GM20431 (cell line): ENCODE data around the gene ANTXR2.
"Not testable (repeated sequence)": the region's sequence is repeated elsewhere in the genome, so short reads cannot be mapped to it uniquely, and the experiment has no call there.

Experiments used
- in situ Hi-C: fragments of 300-500 bp; cut with MseI, MboI; formaldehyde crosslinking; loops from one replicate; pipeline ENCODE4 v1.15.0; 2020; ENCODE audit warnings: low sequenced_read_pairs; ENCODE audit not compliant: unreplicated experiment

The ANTXR2 gene

GRCh38 chr4:80072744-80073472 is at the start of gene ANTXR2:
ANTXR2 (minus strand) TSS chr4:80073229; CDS start chr4:80072560, 669 bp downstream.
- in situ Hi-C loops, result no loop called here

- in situ Hi-C loops, result not testable (repeated sequence)
Measured at GRCh38 chr4:80121815-80122214, 48.8 kb upstream of the ANTXR2 start.

- in situ Hi-C loops, result not testable (repeated sequence)
Measured at GRCh38 chr4:80119620-80120019, 46.6 kb upstream of the ANTXR2 start.

- in situ Hi-C loops, result no loop called here
Measured at GRCh38 chr4:80116516-80116915, 43.5 kb upstream of the ANTXR2 start.

GRCh38 chr4:80115368-80116181 is 42.5 kb upstream of the ANTXR2 start:
- in situ Hi-C loops, result no loop called here

- in situ Hi-C loops, result no loop called here
Measured at GRCh38 chr4:80114732-80115265, 41.8 kb upstream of the ANTXR2 start.

- in situ Hi-C loops, result no loop called here
Measured at GRCh38 chr4:80113615-80114014, 40.6 kb upstream of the ANTXR2 start.

- in situ Hi-C loops, result no loop called here
Measured at GRCh38 chr4:80112236-80112635, 39.2 kb upstream of the ANTXR2 start.

- in situ Hi-C loops, result no loop called here
Measured at GRCh38 chr4:80111276-80111675, 38.2 kb upstream of the ANTXR2 start.

- in situ Hi-C loops, result no loop called here
Measured at GRCh38 chr4:80107374-80107773, 34.3 kb upstream of the ANTXR2 start.

- in situ Hi-C loops, result no loop called here
Measured at GRCh38 chr4:80104927-80105326, 31.9 kb upstream of the ANTXR2 start.

- in situ Hi-C loops, result no loop called here
Measured at GRCh38 chr4:80103629-80104028, 30.6 kb upstream of the ANTXR2 start.

GRCh38 chr4:80101792-80102116 is 28.7 kb upstream of the ANTXR2 start:
- in situ Hi-C loops, result no loop called here

- in situ Hi-C loops, result no loop called here
Measured at GRCh38 chr4:80101071-80101791, 28.2 kb upstream of the ANTXR2 start.

GRCh38 chr4:80099671-80100070 is 26.6 kb upstream of the ANTXR2 start:
- in situ Hi-C loops, result no loop called here

GRCh38 chr4:80098635-80099034 is 25.6 kb upstream of the ANTXR2 start:
- in situ Hi-C loops, result no loop called here

- in situ Hi-C loops, result no loop called here
Measured at GRCh38 chr4:80097400-80098177, 24.6 kb upstream of the ANTXR2 start.

GRCh38 chr4:80096175-80096850 is 23.3 kb upstream of the ANTXR2 start:
- in situ Hi-C loops, result no loop called here

GRCh38 chr4:80094191-80094590 is 21.2 kb upstream of the ANTXR2 start:
- in situ Hi-C loops, result no loop called here
